ENCODE results near the gene AGAP3.

- TF ChIP-seq POLR2AphosphoS5 (IDR thresholded peaks at IDR 0.05; ENCODE audit: low read depth, low read length) (no peak), POLR2A (IDR thresholded peaks at IDR 0.05; ENCODE audit: low read depth, low read length) (no peak), SPI1 (IDR thresholded peaks at IDR 0.05; ENCODE audit: low read depth, low read length) (no peak), TAF1 (IDR thresholded peaks at IDR 0.05; ENCODE audit: low read depth, low read length) (no peak), PAX5 (IDR thresholded peaks at IDR 0.05; ENCODE audit: insufficient read depth, low read length, severe bottlenecking) (no peak), POU2F2 (IDR thresholded peaks at IDR 0.05; ENCODE audit: low read depth, low read length) (no peak)
These were observed 2.5 kb upstream of the AGAP3 start for GRCh38 chr7:151083824-151084160.

All from GM12891 (cell line).